Erythroblast (primary cell): Measurements from ENCODE around the gene KCTD7.
"Not testable (repeated sequence)": the region's sequence is repeated elsewhere in the genome, so short reads cannot be mapped to it uniquely, and the experiment has no call there.

Experiments used
- GATA1 ChIP-seq: IDR thresholded peaks from 2 replicates; pipeline ENCODE4 v1.6.1; 2011; ENCODE audit warnings: low read depth, mild to moderate bottlenecking, control low read depth, low read length, moderate library complexity
- POLR2A ChIP-seq: IDR thresholded peaks from 2 replicates; pipeline ENCODE4 v1.6.1; 2011; ENCODE audit warnings: mild to moderate bottlenecking, low read length

DNA sequence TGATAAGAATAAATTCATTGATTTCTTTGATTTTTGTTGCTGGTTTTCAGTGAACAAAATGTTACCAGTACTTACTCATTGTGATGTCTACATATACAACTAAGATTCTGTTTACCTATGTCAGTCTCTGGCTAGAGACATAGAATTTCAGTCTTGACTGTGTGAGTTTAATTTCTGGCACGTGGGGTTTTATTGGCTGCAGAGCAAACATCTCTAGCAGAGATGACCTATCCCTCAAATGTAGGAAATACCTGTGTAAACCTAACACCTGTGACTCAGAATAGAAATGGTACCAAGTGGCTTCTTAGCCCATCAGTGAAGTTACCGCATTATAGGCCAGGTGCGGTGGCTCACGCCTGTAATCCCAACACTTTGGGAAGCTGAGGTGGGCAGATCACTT is 57.0 kb downstream of the KCTD7 start:
- TF ChIP-seq POLR2A, GATA1: not testable (repeated sequence)
